GM18909 (cell line): ENCODE data around the gene SCARB1.

Source experiments
- ATAC-seq: cut with Tn5 transposase; IDR thresholded peaks from one replicate; pipeline ENCODE4 v1.9.1; 2021; ENCODE audit warnings: mild to moderate bottlenecking; ENCODE audit not compliant: unreplicated experiment, poor library complexity

The SCARB1 gene

DNA sequence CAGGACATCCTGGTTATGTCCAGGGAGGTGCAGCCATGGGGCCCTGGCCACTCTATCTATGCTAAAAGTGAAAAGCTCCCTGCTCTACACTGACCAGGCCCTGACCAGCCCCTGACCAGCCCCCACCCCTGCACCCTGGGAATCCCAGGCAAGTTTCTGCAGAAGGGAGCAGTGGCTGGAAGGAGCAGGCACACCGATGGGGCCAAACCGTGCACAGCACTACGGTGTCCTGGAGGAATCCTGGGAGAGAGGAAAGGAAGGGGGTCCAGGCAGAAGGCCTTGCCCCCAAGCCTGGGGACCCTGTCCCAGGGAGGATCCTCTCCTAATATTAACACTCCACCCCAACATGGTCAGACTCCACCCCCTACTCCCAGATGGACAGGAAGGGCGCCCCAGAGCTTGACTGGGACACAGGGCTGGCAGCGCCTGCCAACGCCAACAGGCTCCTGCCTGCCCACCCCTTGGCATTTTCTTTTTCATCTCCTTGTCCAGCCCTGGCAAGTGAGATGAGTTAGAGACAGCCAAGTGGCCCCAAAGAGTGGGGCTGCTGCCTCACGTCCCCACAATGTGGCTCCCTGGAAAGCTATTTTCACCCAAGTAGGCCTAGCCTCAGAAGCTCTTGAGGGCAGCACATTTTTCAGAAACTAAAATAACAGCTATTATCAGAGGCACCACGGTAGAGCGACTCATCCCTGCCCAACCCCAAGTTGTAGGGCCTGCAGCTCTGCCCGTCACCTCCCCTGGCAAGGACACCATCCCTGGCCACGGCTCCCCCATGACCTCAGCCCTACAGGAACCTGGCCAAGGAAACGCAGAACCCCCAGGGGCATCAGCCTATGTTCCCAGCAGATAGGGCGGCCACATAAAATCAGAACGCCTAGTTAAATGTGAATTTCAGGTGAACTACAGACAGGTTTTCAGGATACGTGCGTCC lies 82.6 kb downstream of the SCARB1 start:
- no peak for ATAC-seq

- ATAC-seq: no peak
Observed at GRCh38 chr12:124780336-124780735, 83.3 kb downstream of the SCARB1 start.

- ATAC-seq: peak; percentile 51
Observed at GRCh38 chr12:124779161-124780141, 84.2 kb downstream of the SCARB1 start.

GRCh38 chr12:124778411-124778810 lies 85.3 kb downstream of the SCARB1 start:
- ATAC-seq: no peak

DNA sequence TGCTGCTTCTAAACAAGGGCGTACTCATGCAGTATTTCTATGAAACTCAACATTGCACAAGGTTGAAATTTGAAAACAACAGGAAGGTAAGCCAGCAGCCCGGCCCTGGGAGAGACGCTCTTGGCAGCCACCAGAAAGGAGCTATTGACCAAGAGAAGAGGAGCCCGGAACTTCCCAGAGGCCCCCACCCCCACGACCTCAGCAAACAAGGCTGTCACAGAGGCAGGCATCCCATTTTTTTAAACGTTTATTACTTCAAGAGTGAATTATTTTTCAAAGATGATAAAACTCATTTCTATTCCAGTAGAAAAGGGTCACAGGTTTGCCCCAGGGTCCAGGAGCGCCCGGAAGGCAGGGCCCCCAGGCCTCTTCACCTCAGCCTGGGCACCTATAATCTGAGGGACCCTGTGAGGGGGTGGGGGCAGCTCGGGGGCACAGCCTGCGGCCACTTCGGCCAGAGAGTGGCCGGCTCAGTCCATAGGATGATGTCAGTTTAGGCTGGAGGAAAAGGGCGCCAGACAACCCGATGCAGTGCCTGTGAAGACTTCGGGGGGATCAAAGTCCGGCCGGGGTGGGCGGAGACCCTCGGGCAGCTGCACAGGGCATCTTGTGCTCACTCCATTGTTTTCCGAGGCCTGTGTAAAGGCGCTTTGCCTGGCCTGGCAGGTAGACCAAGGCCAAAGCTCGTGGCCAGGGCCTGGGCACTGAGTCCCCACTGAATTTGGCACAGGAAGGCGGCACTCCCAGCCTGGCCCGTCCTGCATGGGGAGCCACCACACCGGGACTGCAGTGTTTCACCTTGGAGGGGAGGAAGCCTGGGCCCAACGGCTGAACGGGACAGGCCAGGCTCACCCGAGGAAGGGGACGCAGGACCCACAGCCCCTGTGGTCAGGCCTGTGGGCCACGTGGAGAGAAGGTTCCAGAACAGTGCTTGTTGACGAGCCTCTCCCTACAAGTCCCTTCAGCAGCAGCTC lies 86.0 kb downstream of the SCARB1 start:
- ATAC-seq: no peak

GRCh38 chr12:124776125-124776513 lies 87.5 kb downstream of the SCARB1 start:
- no peak for ATAC-seq

DNA sequence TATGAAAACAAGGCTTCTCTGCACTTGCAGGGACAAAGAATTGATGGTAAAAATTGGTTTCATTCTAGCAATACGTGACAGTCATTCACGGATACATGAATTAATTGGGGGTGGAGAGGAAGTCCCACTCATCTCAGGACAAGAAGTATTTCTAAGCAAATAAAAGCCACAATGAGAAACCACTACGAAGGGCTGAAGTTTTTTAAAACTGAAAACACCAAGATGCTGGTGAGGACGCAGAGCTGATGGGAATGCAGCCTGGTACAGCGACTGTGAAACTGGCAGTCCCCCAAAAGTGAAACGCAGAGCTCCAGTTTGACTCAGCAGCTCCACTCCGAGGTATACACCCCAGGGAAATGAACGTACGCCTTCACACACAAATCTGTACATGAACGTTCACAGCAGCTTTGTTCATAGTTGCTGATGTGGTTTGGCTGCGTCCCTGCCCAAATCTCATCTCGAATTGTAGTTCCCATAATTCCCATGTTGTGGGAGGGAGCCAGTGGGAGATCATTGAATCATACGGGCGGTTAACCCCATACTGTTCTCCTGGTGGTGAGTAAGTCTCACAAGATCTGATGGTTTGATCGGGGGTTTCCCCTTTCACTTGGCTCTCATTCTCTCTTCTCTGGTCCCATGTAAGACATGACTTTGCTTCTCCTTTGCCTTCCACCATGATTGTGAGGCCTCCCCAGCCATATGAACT lies 89.0 kb downstream of the SCARB1 start:
- peak; percentile 81 for ATAC-seq

DNA sequence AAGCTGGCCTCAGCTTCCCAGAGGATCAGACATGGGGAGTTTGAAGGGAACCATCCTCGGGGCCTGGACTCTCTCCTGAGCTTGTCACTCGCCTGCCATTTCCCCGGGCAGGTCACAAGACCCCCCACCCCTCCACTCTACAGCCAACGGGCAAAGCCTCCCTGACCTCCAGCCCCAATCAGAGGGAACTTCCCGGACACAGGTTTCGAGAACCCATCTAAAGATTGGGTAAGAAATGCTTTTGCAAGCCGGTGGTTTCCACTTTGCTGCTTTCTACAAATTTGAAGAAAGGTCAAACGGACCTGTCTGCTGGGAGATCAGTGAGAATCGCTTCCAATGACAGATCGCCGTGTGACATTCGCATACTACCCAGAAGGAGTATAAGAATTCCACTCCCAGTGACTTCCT lies 89.6 kb downstream of the SCARB1 start:
- ATAC-seq: peak; percentile 46

DNA sequence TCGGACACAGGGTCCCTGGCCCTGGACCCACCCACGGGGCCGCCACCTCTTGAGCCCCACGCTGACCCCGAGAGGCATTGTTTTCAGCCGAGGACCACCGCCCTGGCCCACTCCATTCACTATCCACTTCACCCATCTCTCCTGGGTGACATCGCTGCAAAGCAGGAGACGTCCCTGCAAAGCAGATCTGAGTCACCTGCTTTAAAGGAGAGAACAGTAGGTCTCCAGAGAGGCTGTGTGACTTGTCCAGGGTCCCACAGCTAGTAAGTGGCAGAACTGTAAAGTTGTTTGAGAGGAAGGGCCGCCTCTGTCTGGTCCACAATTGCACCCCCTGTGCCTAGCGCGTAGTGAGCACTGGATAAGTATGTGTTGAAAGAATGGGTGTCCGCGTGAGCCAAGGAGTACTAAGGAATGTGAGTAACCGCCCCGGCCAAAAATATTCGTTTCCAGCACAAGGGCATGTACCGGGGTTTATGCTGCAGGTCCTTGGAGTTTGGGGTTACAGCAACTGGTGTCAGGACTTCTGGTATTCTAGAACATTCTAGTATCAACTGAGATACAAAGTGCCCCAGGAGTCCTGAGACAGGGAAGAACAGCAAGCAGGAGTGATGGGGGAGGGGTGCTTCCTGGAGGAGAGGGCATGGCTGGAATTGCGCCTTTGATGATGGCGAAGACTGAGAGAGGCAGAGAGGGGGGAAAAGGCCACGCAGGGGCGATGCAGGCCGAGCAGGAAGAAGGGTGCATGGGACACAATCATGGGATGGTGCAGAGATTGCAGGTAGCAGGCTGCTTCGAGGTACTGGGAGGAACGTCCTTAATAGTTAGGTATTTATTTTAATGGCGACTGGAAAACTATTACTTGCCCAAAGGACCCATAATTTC lies 91.1 kb downstream of the SCARB1 start:
- ATAC-seq: no peak

- no peak for ATAC-seq
Observed at GRCh38 chr12:124771462-124772288, 92.0 kb downstream of the SCARB1 start.

DNA sequence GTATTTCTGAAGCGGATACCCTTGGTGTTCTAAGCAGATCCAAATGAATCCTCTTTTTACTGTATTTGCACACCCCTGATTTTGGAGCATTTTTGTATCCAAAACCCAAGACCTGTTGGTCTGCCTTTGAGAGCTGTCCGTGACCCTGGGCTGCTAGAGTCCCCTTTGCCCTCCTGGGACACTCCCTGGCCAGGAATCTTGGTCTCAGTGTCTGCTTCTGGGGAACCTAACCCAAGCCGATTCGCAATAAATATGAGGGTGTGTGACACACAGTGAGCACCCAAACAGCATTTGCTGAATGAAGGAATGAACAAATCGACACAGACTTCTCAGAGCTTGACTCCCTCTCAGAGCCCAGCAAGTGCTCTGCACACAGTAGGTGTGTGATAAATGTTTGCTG lies 92.9 kb downstream of the SCARB1 start:
- no peak for ATAC-seq

- no peak for ATAC-seq
Observed at GRCh38 chr12:124769881-124770512, 93.7 kb downstream of the SCARB1 start.

GRCh38 chr12:124769163-124769530 lies 94.5 kb downstream of the SCARB1 start:
- no peak for ATAC-seq

DNA sequence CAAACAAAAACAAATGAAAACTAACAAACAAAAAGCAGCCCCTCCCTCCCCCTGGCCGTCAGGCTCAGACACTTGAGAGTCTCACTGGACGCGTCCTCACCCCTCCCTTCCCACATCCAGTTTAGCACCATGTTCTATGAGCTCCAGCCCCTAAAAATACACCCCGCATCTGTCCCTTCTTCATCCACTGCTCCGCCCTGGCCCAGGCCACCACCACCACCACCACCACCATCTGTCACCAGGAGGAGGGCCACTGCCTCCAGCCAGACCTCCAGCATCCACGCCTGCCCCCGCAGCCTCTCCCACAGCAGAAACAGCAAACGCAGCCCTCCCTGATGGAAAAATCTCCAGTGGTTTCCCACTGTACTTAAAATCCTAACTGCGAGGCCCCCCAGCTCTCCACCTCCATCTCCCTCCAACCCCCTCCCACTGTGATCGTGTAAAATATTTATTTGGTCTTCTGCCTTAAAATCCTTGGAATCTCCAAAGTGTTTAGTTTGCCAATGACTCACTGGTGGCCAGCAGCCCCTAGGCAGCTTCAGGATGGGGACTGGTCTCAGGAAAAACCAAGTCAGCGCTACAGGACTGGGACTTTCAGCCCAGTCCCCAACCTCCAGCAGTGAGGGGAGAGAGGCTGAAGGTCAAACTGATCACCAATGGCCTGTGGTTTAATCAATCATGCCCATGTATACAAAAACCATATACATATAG lies 95.1 kb downstream of the SCARB1 start:
- ATAC-seq: no peak

- peak; percentile 67 for ATAC-seq
Observed at GRCh38 chr12:124767066-124767821, 96.4 kb downstream of the SCARB1 start.

DNA sequence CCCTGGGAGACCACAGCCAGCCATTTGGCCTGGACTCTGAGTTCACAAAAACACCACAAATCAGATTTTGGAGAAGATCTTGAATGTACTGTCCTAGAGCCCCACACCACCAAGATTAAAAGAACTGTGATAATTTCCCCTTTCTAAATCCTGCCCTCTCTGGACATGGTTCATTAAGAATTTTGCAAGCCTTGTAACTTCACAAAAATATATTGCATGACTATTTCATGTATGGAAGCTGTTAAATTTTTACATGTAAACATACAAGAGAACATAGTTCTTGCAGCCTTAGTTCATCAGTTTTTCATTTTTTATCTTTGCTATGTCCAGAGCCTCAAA lies 97.0 kb downstream of the SCARB1 start:
- no peak for ATAC-seq
